Stimulated activated naive CD8-positive, alpha-beta T cell treated with anti-CD3 and anti-CD28 coated beads, Interleukin-15, amount 100 ng/mL, for 72 hours (primary cell): ENCODE measurements around the gene LCORL.

Experiments
- ATAC-seq: fragments of 150-1000 bp; cut with Tn5 transposase; 2 replicates; pipeline ENCODE4 v1.10.0; 2021; ENCODE audit warnings: mild to moderate bottlenecking, moderate library complexity
- DNase-seq, 2 donors: peaks; one replicate each; pipeline ENCODE4 v3.0.0; 2021 to 2022
- H3K27ac Mint-ChIP-seq, 2 donors: one replicate each; pipeline ENCODE4 v1.8.0; 2022; ENCODE audit warnings: mild to moderate bottlenecking in 2 of 2, mixed read lengths in 2 of 2, moderate library complexity in 2 of 2
- H3K27me3 Mint-ChIP-seq: one replicate; pipeline ENCODE4 v1.8.0; 2022; ENCODE audit warnings: mixed read lengths
- H3K4me1 Mint-ChIP-seq: one replicate; pipeline ENCODE4 v1.8.0; 2022; ENCODE audit warnings: mild to moderate bottlenecking, mixed read lengths
- H3K4me3 Mint-ChIP-seq, 2 donors: one replicate each; pipeline ENCODE4 v1.8.0; 2022; ENCODE audit warnings: mild to moderate bottlenecking in 2 of 2, mixed read lengths in 2 of 2, moderate library complexity in 1 of 2
- H3K9me3 Mint-ChIP-seq, 2 donors: one replicate each; pipeline ENCODE4 v1.8.0; 2022; ENCODE audit warnings: mixed read lengths in 2 of 2

LCORL gene

DNA sequence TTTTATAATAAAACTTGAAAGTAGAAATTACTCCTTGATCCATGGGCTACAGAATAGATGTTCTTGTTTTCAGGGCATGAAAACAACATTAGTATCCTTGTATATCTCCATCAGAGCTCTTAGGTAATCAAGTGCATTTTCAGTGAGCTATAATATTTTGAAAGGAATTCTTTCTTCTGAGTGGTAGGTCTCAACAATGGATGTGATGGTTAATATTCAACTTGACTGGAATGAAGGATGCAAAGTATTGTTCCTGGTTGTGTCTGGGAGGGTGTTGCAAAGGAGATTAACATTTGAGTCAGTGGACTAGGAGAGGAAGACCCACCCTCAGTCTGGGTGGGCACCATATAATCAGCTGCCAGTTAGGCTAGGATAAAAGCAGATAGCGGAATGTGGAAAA lies 100.1 kb downstream of the LCORL start:
- Mint-ChIP-seq H3K27ac (no peak overlapping the region), H3K27me3 (no peaks in the 10 kb centered on the region), H3K4me1 (no peaks in the 10 kb centered on the region), H3K4me3 (no peak overlapping the region), H3K9me3 (peaks cover 8 to 9% of the 10 kb centered on the region in 2 donors)
- no peak for ATAC-seq
- DNase-seq = no peak

DNA sequence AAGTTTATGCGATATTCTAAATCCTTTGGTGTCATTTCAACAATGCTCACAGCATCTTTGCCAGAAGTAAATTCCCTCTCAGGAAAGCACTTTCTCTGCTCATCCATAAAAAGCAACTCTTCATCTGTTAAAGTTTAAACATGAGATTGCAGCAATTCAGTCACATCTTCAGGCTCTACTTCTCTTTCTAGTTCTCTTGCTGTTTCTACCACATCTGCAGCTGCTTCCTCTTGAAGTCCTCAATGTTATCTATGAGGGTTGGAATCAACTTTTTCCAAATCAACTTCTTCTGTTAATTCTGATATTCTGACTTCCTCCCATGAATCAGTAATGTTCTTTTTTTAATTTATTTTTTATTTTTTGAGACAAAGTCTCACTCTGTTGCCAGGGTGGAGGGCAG lies 100.9 kb downstream of the LCORL start:
- Mint-ChIP-seq H3K27ac (no peak overlapping the region), H3K4me1 (peaks cover 6% of the 10 kb centered on the region), H3K4me3 (no peak overlapping the region), H3K27me3 (no peaks in the 10 kb centered on the region), H3K9me3 (peaks cover 8 to 9% of the 10 kb centered on the region in 2 donors)
- DNase-seq = no peak
- ATAC-seq = no peak

DNA sequence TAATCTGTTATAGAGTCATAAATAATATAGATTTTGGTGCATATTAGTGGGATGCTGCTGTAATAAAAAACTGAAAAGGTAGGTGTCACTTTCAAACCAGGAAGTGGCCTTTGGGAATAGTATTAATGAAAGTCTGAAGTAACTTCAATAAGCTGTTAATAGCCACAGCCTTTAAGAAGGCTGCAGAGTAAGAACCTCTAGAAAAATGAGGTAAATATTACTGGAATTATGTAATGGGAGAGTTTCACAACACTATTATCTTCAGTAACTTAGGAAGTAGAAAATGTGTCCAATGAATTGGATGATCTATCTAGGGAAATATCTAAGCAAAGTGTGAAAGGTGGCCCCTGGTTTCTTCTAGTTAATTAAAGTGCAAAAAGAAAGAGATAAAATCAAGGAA lies 106.1 kb downstream of the LCORL start:
- ATAC-seq = no peak
- Mint-ChIP-seq H3K9me3 (peaks cover 0 to 4% of the 10 kb centered on the region in 2 donors), H3K27me3 (no peaks in the 10 kb centered on the region), H3K27ac (no peak overlapping the region), H3K4me3 (no peak overlapping the region), H3K4me1 (peaks cover 6% of the 10 kb centered on the region)
- no peak for DNase-seq

- ATAC-seq = no peak
- Mint-ChIP-seq H3K27ac (peak overlapping the region in 1 of 2 donors; percentile 91), H3K9me3 (no peaks in the 10 kb centered on the region), H3K27me3 (no peaks in the 10 kb centered on the region), H3K4me3 (no peak overlapping the region), H3K4me1 (peaks cover 6% of the 10 kb centered on the region)
- no peak for DNase-seq
These were observed 109.5 kb downstream of the LCORL start for GRCh38 chr4:17912011-17912410.

- Mint-ChIP-seq H3K27me3 (no peaks in the 10 kb centered on the region), H3K27ac (peak overlapping the region in 1 of 2 donors; percentile 91), H3K9me3 (no peaks in the 10 kb centered on the region), H3K4me3 (no peak overlapping the region), H3K4me1 (peaks cover 6% of the 10 kb centered on the region)
- DNase-seq (no peak), ATAC-seq (no peak)
These were observed 109.9 kb downstream of the LCORL start for GRCh38 chr4:17911608-17912007.

GRCh38 chr4:17898553-17899055 lies 123.0 kb downstream of the LCORL start:
- ATAC-seq (no peak), DNase-seq (no peak)
- Mint-ChIP-seq H3K9me3 (no peaks in the 10 kb centered on the region), H3K4me3 (no peak overlapping the region), H3K27ac (no peak overlapping the region), H3K4me1 (no peaks in the 10 kb centered on the region), H3K27me3 (no peaks in the 10 kb centered on the region)

DNA sequence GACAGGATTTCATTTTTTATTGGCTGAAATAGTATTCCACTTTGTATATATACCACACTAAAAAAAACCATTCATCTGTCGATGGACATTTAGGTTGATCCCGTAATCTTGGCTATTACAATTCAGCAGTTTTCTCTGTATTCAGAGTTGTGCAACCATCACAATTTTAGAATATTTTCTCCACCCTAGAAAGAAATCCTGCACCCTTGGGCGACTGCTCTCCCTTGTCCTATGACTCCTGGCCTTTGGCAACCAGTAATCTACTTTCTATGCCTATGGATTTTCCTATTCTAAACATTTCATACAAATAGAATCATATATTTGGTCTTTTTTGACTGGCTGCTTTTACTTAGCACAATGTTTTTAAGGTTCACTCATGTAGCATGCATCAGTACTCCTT lies 126.1 kb downstream of the LCORL start:
- Mint-ChIP-seq H3K27ac (no peak overlapping the region), H3K4me1 (no peaks in the 10 kb centered on the region), H3K4me3 (no peak overlapping the region), H3K9me3 (no peaks in the 10 kb centered on the region), H3K27me3 (no peaks in the 10 kb centered on the region)
- ATAC-seq (no peak), DNase-seq (no peak)

DNA sequence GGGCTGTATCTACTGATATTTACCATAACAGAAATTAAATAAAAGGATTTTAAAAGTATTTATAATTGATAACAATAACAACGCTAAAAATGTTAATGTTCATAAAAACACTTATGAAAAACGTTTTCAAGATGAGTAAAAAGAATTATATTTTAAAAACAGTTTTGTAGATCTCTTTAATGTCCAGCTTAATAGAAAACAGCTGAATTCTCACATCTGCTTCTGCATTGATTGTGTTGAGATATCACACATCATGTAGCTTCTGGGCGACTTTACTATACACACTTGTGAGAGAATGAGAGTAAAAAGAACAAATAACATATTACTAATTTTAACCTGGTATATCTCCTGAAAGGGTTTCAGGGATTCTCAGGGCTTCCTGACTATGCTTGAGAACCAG lies 127.1 kb downstream of the LCORL start:
- Mint-ChIP-seq H3K27me3 (no peaks in the 10 kb centered on the region), H3K27ac (no peak overlapping the region), H3K4me1 (no peaks in the 10 kb centered on the region), H3K9me3 (no peaks in the 10 kb centered on the region), H3K4me3 (no peak overlapping the region)
- ATAC-seq (no peak), DNase-seq (no peak)

- Mint-ChIP-seq H3K9me3 (no peaks in the 10 kb centered on the region), H3K27ac (no peak overlapping the region), H3K4me3 (no peak overlapping the region), H3K4me1 (no peaks in the 10 kb centered on the region), H3K27me3 (no peaks in the 10 kb centered on the region)
- DNase-seq = no peak
- no peak for ATAC-seq
These were observed 131.9 kb downstream of the LCORL start for GRCh38 chr4:17889692-17890091.

DNA sequence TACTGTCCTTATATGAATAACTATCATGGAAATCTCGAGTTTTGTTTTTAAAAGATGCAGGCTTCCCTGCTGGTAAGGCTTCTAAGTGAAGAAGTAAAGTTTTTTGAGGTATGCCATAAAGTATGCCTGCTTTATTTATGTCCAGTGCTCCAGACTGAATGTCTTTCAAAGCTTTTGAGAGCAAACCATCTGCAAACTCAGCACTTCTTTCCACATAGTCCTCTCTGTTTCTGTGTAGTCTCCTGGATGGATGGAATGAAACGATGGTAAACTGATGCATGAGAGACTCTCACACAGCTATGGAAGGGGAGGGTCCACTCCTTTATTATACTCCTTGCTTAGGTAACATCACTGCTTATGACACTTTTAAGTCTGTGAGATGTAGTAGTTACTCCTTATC lies 137.0 kb downstream of the LCORL start:
- Mint-ChIP-seq H3K9me3 (no peaks in the 10 kb centered on the region), H3K4me1 (no peaks in the 10 kb centered on the region), H3K27me3 (no peaks in the 10 kb centered on the region), H3K4me3 (no peak overlapping the region), H3K27ac (no peak overlapping the region)
- ATAC-seq = no peak
- no peak for DNase-seq

GRCh38 chr4:17884063-17884462 lies 137.5 kb downstream of the LCORL start:
- no peak for ATAC-seq
- Mint-ChIP-seq H3K27ac (no peak overlapping the region), H3K4me3 (no peak overlapping the region), H3K9me3 (no peaks in the 10 kb centered on the region), H3K27me3 (no peaks in the 10 kb centered on the region), H3K4me1 (no peaks in the 10 kb centered on the region)
- DNase-seq = no peak

GRCh38 chr4:17877661-17878060 lies 143.9 kb downstream of the LCORL start:
- ATAC-seq = no peak
- H3K27me3 Mint-ChIP-seq = no peaks in the 10 kb centered on the region
- H3K27ac Mint-ChIP-seq = no peak overlapping the region

GRCh38 chr4:17876943-17877342 lies 144.6 kb downstream of the LCORL start:
- DNase-seq (no peak), ATAC-seq (no peak)
- Mint-ChIP-seq H3K4me1 (no peaks in the 10 kb centered on the region), H3K27ac (no peak overlapping the region), H3K9me3 (no peaks in the 10 kb centered on the region), H3K4me3 (no peak overlapping the region), H3K27me3 (no peaks in the 10 kb centered on the region)

More at GRCh38 chr4:17877661-17878060, 143.9 kb downstream of the LCORL start:
- no peak overlapping the region for H3K4me3 Mint-ChIP-seq
- no peaks in the 10 kb centered on the region for H3K9me3 Mint-ChIP-seq
- H3K4me1 Mint-ChIP-seq = no peaks in the 10 kb centered on the region
- no peak for DNase-seq

GRCh38 chr4:17875402-17876070 lies 146.0 kb downstream of the LCORL start:
- no peaks in the 10 kb centered on the region for H3K9me3 Mint-ChIP-seq
- H3K27me3 Mint-ChIP-seq = no peaks in the 10 kb centered on the region
- DNase-seq (no peak), ATAC-seq (no peak)
- no peaks in the 10 kb centered on the region for H3K4me1 Mint-ChIP-seq
- peak overlapping the region in 1 of 2 donors; percentile 34 for H3K27ac Mint-ChIP-seq
- H3K4me3 Mint-ChIP-seq = no peak overlapping the region

- H3K9me3 Mint-ChIP-seq = no peaks in the 10 kb centered on the region
- no peak overlapping the region for H3K27ac Mint-ChIP-seq
- no peak overlapping the region for H3K4me3 Mint-ChIP-seq
- no peaks in the 10 kb centered on the region for H3K4me1 Mint-ChIP-seq
- H3K27me3 Mint-ChIP-seq = no peaks in the 10 kb centered on the region
- DNase-seq (no peak), ATAC-seq (no peak)
These were observed 152.2 kb downstream of the LCORL start for GRCh38 chr4:17869327-17869726.

DNA sequence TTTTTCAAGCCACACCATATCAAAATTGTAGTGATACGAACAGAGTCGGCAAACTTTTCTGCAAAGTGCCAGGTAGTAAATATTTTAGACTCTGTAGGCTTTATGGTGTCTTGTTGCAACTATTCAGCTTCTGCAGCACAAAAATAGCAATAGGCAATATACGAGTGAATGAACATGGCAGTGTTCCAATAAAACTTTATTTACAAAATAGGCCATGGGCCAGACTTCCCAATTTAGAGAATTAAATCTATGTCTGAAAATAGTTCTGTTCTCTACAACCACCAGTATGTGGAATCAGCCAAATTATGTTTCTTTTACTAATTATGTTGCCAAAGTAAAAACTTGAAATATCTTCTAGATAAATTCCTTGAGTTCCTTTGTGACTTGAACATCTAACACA lies 154.3 kb downstream of the LCORL start:
- no peak for DNase-seq
- Mint-ChIP-seq H3K9me3 (peaks cover 10% of the 10 kb centered on the region in 2 donors), H3K27ac (no peak overlapping the region)

GRCh38 chr4:17866810-17867209 lies 154.7 kb downstream of the LCORL start:
- Mint-ChIP-seq H3K4me3 (no peak overlapping the region), H3K27me3 (no peaks in the 10 kb centered on the region), H3K4me1 (no peaks in the 10 kb centered on the region), H3K9me3 (peaks cover 15% of the 10 kb centered on the region in 2 donors), H3K27ac (no peak overlapping the region)
- DNase-seq = no peak
- no peak for ATAC-seq

More for the DNA sequence above, 154.3 kb downstream of the LCORL start:
- ATAC-seq = no peak
- no peaks in the 10 kb centered on the region for H3K27me3 Mint-ChIP-seq
- no peak overlapping the region for H3K4me3 Mint-ChIP-seq
- H3K4me1 Mint-ChIP-seq = no peaks in the 10 kb centered on the region
